Measurements from ENCODE around the gene DYRK1A.

DYRK1A gene

GRCh38 chr21:37413553-37414291, 47.1 kb downstream of the DYRK1A start:
- H3K9me3 ChIP-seq (ENCODE audit: severe bottlenecking), result no peaks in the 10 kb centered on the region
- H3K27me3 ChIP-seq (ENCODE audit: insufficient read depth, poor library complexity, severe bottlenecking), result no peaks in the 10 kb centered on the region
- no peak overlapping the region for H3K27ac ChIP-seq (ENCODE audit: poor library complexity, severe bottlenecking)
- H3K36me3 ChIP-seq (ENCODE audit: low read depth), result peaks cover 12% of the 10 kb centered on the region
- DNase-seq (ENCODE audit: low spot score), result no peak
- no peak for ATAC-seq (ENCODE audit: low read depth)
- H3K4me3 ChIP-seq (ENCODE audit: severe bottlenecking), result no peak overlapping the region
- TF ChIP-seq CTCF (IDR thresholded peaks at IDR 0.05; ENCODE audit: poor library complexity, severe bottlenecking), result no peak
- peaks cover 9% of the 10 kb centered on the region for H3K4me1 ChIP-seq (ENCODE audit: insufficient read depth, poor library complexity, severe bottlenecking)

- Histone ChIP-seq H3K4me3 (ENCODE audit: severe bottlenecking) (no peak overlapping the region), H3K27ac (ENCODE audit: poor library complexity, severe bottlenecking) (no peak overlapping the region), H3K4me1 (ENCODE audit: insufficient read depth, poor library complexity, severe bottlenecking) (peaks cover 16% of the 10 kb centered on the region), H3K27me3 (ENCODE audit: insufficient read depth, poor library complexity, severe bottlenecking) (no peaks in the 10 kb centered on the region), H3K36me3 (ENCODE audit: low read depth) (peaks cover 9% of the 10 kb centered on the region), H3K9me3 (ENCODE audit: severe bottlenecking) (peaks cover 2% of the 10 kb centered on the region)
- no peak for TF ChIP-seq CTCF (IDR thresholded peaks at IDR 0.05; ENCODE audit: poor library complexity, severe bottlenecking)
- ATAC-seq (ENCODE audit: low read depth), result no peak
- no peak for DNase-seq (ENCODE audit: low spot score)
Observed at GRCh38 chr21:37414292-37415253, 48.0 kb downstream of the DYRK1A start.

- DNase-seq (ENCODE audit: low spot score), result no peak
- Histone ChIP-seq H3K9me3 (ENCODE audit: severe bottlenecking) (peaks cover 2% of the 10 kb centered on the region), H3K36me3 (ENCODE audit: low read depth) (peaks cover 6% of the 10 kb centered on the region; the same call in 1 of the 2 replicates), H3K27me3 (ENCODE audit: insufficient read depth, poor library complexity, severe bottlenecking) (no peaks in the 10 kb centered on the region), H3K4me3 (ENCODE audit: severe bottlenecking) (no peak overlapping the region), H3K27ac (ENCODE audit: poor library complexity, severe bottlenecking) (no peak overlapping the region), H3K4me1 (ENCODE audit: insufficient read depth, poor library complexity, severe bottlenecking) (peaks cover 14% of the 10 kb centered on the region)
- no peak for ATAC-seq (ENCODE audit: low read depth)
- TF ChIP-seq CTCF (IDR thresholded peaks at IDR 0.05; ENCODE audit: poor library complexity, severe bottlenecking), result no peak
Observed at GRCh38 chr21:37415939-37416338, 49.4 kb downstream of the DYRK1A start.

GRCh38 chr21:37416914-37417313, 50.3 kb downstream of the DYRK1A start:
- peaks cover 2% of the 10 kb centered on the region for H3K9me3 ChIP-seq (ENCODE audit: severe bottlenecking)

More at GRCh38 chr21:37416914-37417313, 50.3 kb downstream of the DYRK1A start:
- peaks cover 14% of the 10 kb centered on the region for H3K4me1 ChIP-seq (ENCODE audit: insufficient read depth, poor library complexity, severe bottlenecking)
- no peaks in the 10 kb centered on the region for H3K27me3 ChIP-seq (ENCODE audit: insufficient read depth, poor library complexity, severe bottlenecking)
- no peak for TF ChIP-seq CTCF (IDR thresholded peaks at IDR 0.05; ENCODE audit: poor library complexity, severe bottlenecking)
- H3K36me3 ChIP-seq (ENCODE audit: low read depth), result peaks cover 16% of the 10 kb centered on the region
- ATAC-seq (ENCODE audit: low read depth) (no peak), DNase-seq (ENCODE audit: low spot score) (no peak)
- H3K4me3 ChIP-seq (ENCODE audit: severe bottlenecking), result no peak overlapping the region
- no peak overlapping the region for H3K27ac ChIP-seq (ENCODE audit: poor library complexity, severe bottlenecking)

Data from RWPE2 (cell line).